Duodenal mucosa (tissue), 2 donors: ENCODE measurements around the gene RALGPS1.

Source experiments
- H3K27ac ChIP-seq: one replicate; pipeline ENCODE4 v1.7.0; 2013; ENCODE audit warnings: low read depth, low read length
- H3K27me3 ChIP-seq, 2 donors: one replicate each; pipeline ENCODE4 v1.7.0; 2013; ENCODE audit warnings: low read length in 2 of 2, control low read depth in 1 of 2; ENCODE audit not compliant: insufficient read depth in 2 of 2, control insufficient read depth in 1 of 2
- H3K36me3 ChIP-seq, 2 donors: one replicate each; pipeline ENCODE4 v1.7.0; 2013; ENCODE audit warnings: low read length in 2 of 2, control low read depth in 1 of 2; ENCODE audit not compliant: insufficient read depth in 2 of 2, control insufficient read depth in 1 of 2
- H3K4me1 ChIP-seq, 2 donors: one replicate each; pipeline ENCODE4 v1.7.0; 2013; ENCODE audit warnings: low read length in 2 of 2, control low read depth in 1 of 2; ENCODE audit not compliant: insufficient read depth in 2 of 2, control insufficient read depth in 1 of 2
- H3K4me3 ChIP-seq, 2 donors: one replicate each; pipeline ENCODE4 v1.7.0; 2013; ENCODE audit warnings: low read length in 2 of 2, low read depth in 1 of 2
- H3K9ac ChIP-seq, 2 donors: one replicate each; pipeline ENCODE4 v1.7.0; 2013; ENCODE audit warnings: low read length in 2 of 2, low read depth in 1 of 2
- H3K9me3 ChIP-seq, 2 donors: one replicate each; pipeline ENCODE4 v1.7.0; 2013; ENCODE audit warnings: low read length in 2 of 2, control low read depth in 1 of 2; ENCODE audit not compliant: control insufficient read depth in 1 of 2

The RALGPS1 gene

GRCh38 chr9:127081250-127082185, 166.9 kb downstream of the RALGPS1 start:
- Histone ChIP-seq H3K27me3 (no peaks in the 10 kb centered on the region), H3K9ac (no peak overlapping the region), H3K4me1 (no peaks in the 10 kb centered on the region), H3K4me3 (no peak overlapping the region), H3K27ac (no peak overlapping the region), H3K36me3 (peaks cover 0 to 20% of the 10 kb centered on the region in 2 donors), H3K9me3 (no peaks in the 10 kb centered on the region)

- Histone ChIP-seq H3K36me3 (peaks cover 12 to 35% of the 10 kb centered on the region in 2 donors), H3K4me3 (no peak overlapping the region), H3K27ac (no peak overlapping the region), H3K9me3 (no peaks in the 10 kb centered on the region), H3K4me1 (no peaks in the 10 kb centered on the region), H3K9ac (no peak overlapping the region), H3K27me3 (no peaks in the 10 kb centered on the region)
These were observed 168.8 kb downstream of the RALGPS1 start for GRCh38 chr9:127083138-127083980.

DNA sequence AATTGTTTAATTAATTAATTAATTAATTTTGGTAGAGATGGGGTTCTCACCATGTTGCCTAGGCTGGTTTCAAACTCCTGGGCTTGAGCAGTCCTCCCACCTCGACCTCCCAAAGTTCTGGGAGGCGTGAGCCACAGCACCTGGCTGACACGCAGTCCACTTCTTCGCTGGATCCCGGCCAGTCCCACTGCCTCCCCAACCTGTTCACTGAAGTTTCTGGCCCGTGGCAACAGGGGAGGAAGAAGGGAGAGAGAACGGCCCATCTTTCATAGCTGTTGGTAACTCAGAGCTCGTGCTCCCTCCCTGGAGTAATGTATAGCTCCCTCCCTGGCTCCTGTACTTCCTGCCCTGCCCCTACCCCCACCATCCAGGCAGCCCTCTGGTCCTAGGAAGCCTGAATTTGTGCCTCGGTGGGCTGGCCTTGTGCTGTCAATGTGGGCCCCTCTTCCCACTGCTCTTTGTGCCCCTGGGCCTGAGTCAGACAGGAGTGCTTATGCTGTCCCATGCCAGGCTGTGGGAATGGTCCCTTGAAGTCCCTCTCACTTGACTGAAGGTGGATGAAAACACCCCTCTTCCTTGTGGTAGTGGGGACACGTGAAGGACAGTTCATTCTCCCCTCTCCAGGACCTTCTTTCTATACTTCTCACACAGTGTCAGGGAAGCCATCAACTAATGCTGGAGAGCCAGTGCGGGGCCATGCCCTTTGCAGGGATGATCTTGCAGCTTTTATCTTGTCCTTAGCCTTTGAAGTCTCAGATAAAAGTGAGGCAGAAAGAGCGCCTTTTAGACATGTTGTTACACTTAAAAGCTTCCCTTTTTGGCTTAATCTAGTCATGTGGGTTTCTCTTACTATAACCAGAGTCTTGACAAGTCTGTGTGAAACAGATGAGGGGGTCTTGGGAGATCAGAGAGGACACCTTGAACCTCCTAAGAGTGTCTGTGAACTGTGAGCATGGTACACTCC, 169.8 kb downstream of the RALGPS1 start:
- H3K36me3 ChIP-seq: peaks cover 12 to 38% of the 10 kb centered on the region in 2 donors

GRCh38 chr9:127085186-127085585, 170.6 kb downstream of the RALGPS1 start:
- peaks cover 12 to 29% of the 10 kb centered on the region in 2 donors for H3K36me3 ChIP-seq
- H3K27me3 ChIP-seq: no peaks in the 10 kb centered on the region
- no peak overlapping the region for H3K4me3 ChIP-seq
- H3K9ac ChIP-seq: no peak overlapping the region
- no peaks in the 10 kb centered on the region for H3K4me1 ChIP-seq
- H3K9me3 ChIP-seq: no peaks in the 10 kb centered on the region
- H3K27ac ChIP-seq: no peak overlapping the region

More for the DNA sequence above, 169.8 kb downstream of the RALGPS1 start:
- Histone ChIP-seq H3K27me3 (no peaks in the 10 kb centered on the region), H3K4me1 (no peaks in the 10 kb centered on the region), H3K9ac (no peak overlapping the region), H3K9me3 (no peaks in the 10 kb centered on the region), H3K27ac (no peak overlapping the region), H3K4me3 (no peak overlapping the region)

DNA sequence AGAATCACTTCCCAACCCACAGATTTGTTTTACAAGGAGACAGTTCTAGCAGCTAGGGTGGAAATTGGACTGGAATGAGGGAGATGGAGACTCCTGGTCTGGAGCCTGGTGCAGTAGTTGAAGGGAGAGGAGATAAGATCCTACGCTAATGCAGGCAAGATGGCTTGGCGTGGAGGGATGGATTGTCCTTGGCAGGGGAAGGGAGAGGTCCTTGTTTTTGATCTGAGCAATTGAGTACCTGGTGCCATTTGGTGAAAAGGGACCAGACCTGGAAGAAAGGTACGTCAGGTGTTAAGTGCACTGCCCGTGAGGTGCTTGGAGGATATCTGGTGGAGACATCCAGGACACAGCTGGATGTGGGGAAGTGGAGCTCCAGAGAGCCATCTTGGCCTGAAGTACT, 172.2 kb downstream of the RALGPS1 start:
- no peak overlapping the region for H3K27ac ChIP-seq
- no peaks in the 10 kb centered on the region for H3K27me3 ChIP-seq
- no peak overlapping the region for H3K9ac ChIP-seq
- H3K36me3 ChIP-seq: peaks cover 21 to 32% of the 10 kb centered on the region in 2 donors
- no peak overlapping the region for H3K4me3 ChIP-seq
- no peaks in the 10 kb centered on the region for H3K9me3 ChIP-seq
- H3K4me1 ChIP-seq: no peaks in the 10 kb centered on the region

DNA sequence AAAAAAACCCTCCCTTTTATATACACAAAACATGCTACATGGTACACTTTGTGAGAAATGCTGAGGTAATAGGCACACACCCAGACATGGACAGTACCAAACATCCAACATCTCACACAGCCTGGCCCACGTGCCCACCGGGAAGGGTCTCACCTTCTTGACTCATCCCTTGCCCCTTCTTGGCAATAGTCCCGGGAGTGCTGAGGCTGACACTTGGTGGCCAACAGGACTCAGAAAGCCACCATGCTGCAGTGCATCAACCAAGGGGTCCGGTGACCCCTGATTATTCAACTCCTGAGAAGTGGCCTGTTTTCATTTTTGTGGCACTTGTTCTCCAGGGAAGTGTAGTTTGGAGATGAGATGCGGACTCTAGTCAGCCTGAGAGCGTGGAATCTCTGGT, 172.8 kb downstream of the RALGPS1 start:
- H3K9ac ChIP-seq: no peak overlapping the region
- H3K4me1 ChIP-seq: no peaks in the 10 kb centered on the region
- H3K36me3 ChIP-seq: peaks cover 21 to 34% of the 10 kb centered on the region in 2 donors
- no peak overlapping the region for H3K27ac ChIP-seq
- H3K4me3 ChIP-seq: no peak overlapping the region
- no peaks in the 10 kb centered on the region for H3K9me3 ChIP-seq
- no peaks in the 10 kb centered on the region for H3K27me3 ChIP-seq

- H3K36me3 ChIP-seq: peaks cover 21 to 38% of the 10 kb centered on the region in 2 donors
- no peaks in the 10 kb centered on the region for H3K27me3 ChIP-seq
- no peak overlapping the region for H3K27ac ChIP-seq
- no peak overlapping the region for H3K9ac ChIP-seq
- no peaks in the 10 kb centered on the region for H3K4me1 ChIP-seq
- no peaks in the 10 kb centered on the region for H3K9me3 ChIP-seq
- no peak overlapping the region for H3K4me3 ChIP-seq
These were observed 173.3 kb downstream of the RALGPS1 start for GRCh38 chr9:127087836-127088235.

DNA sequence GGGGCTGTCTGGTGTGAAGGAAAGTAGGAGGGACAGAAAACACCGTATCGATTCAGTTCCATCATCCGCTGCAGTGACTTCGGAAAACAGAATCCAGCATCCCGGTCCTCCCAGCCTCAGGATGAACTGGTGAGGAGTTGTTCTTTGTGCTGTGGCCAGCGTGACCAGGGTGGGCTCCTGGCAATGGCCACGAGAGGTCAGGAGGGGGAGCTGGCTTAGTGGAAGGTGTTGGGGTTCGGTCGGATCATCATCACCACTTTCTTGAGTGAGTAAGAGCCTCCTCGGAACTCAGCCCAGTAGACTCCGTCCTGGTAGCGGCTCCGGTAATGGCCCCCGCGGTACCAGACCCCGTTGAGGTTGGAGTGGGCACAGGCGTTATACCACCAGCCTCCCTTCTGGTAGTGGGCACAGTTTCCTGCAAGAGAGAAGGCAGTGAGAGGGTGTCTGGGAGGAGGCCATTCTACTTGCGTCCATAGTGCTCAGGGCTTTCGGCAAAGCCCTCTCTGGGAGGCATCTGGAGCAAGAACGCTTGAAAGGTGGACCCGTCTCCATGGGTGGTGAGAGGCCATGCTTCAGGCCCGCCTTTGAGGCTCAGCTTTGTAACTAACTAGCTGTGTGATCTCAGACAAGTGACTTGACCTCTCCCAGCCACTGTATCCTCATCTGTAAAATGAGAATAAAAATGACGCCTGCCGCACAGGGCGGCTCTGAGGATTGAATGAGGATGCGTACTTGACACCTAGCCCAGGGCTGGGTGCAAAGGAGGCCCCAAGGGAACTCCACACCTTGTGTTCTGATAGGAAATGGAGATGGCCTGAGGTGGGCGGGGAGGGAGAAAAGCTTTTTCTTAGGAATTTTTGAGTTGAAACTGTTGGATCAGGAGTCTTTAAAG, 174.4 kb downstream of the RALGPS1 start:
- Histone ChIP-seq H3K36me3 (peaks cover 21 to 44% of the 10 kb centered on the region in 2 donors), H3K4me3 (no peak overlapping the region), H3K27me3 (no peaks in the 10 kb centered on the region), H3K27ac (no peak overlapping the region), H3K4me1 (no peaks in the 10 kb centered on the region), H3K9me3 (no peaks in the 10 kb centered on the region), H3K9ac (no peak overlapping the region)

DNA sequence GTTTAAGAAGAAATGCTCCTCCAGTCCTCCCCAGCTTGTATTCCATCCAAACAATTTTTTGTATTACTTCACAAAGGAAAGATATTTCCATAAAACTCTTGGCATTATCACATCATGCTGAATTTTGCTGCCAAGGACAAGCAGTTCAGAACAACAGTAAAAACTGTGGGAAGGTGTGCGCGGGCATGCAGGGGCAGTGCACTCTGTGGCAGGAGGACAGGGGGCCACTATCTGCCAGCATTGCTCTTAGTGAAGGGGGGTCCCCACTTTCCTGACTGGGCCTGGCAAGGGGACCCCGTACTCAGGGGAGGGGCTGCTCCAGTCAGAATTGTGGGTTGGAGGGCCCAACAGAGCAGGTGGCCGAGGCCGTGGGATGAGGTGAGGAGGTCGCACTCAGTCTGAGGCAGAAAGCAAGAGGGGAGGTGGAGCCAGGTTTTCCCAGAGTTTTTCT, 175.1 kb downstream of the RALGPS1 start:
- no peaks in the 10 kb centered on the region for H3K9me3 ChIP-seq
- no peaks in the 10 kb centered on the region for H3K4me1 ChIP-seq
- H3K4me3 ChIP-seq: no peak overlapping the region
- H3K36me3 ChIP-seq: peaks cover 21 to 47% of the 10 kb centered on the region in 2 donors
- no peak overlapping the region for H3K27ac ChIP-seq
- H3K9ac ChIP-seq: no peak overlapping the region
- H3K27me3 ChIP-seq: no peaks in the 10 kb centered on the region
